Caki2 (cell line): Measurements from ENCODE around the gene CYP46A1. TPM values are rescaled to one million over a fixed set of nuclear protein-coding genes. Genes with fewer than 3 reads are reported as not detected.

Experiments used
- DNase-seq: peaks from one replicate; pipeline ENCODE4 v3.0.0-alpha.2; 2015; ENCODE audit warnings: low read depth
- in situ Hi-C: cut with HindIII; loops from 2 replicates; pipeline ENCODE4 v1.10.0; 2016; ENCODE audit warnings: low sequenced_read_pairs, low pct_unique_long_range_greater_than_20kb, mixed read lengths
- total RNA-seq: library from RNA; depleted of rRNA; stranded (reverse); fragments of >200 nt; shearing (Covaris generic); gene quantifications from 2 replicates; pipeline ENCODE4 v1.2.3, GENCODE V29; 2014; ENCODE audit warnings: low replicate concordance

The CYP46A1 gene
- total RNA-seq, 1 experiment from 2014 or later = not detected

GRCh38 chr14:99670361-99671234, 13.5 kb upstream of the CYP46A1 start:
- in situ Hi-C loops = no loop called here
- DNase-seq = no peak

- DNase-seq = no peak
- in situ Hi-C loops = no loop called here
These were observed 12.6 kb upstream of the CYP46A1 start for GRCh38 chr14:99671235-99672224.

- in situ Hi-C loops = no loop called here
- no peak for DNase-seq
These were observed 11.4 kb upstream of the CYP46A1 start for GRCh38 chr14:99672506-99673304.

- no peak for DNase-seq
- in situ Hi-C loops = no loop called here
These were observed 10.6 kb upstream of the CYP46A1 start for GRCh38 chr14:99673305-99674063.

- no peak for DNase-seq
- in situ Hi-C loops = no loop called here
These were observed 9.9 kb upstream of the CYP46A1 start for GRCh38 chr14:99674064-99674650.

- in situ Hi-C loops = no loop called here
- DNase-seq = no peak
These were observed 9.2 kb upstream of the CYP46A1 start for GRCh38 chr14:99674776-99675381.

GRCh38 chr14:99675382-99675835, 8.7 kb upstream of the CYP46A1 start:
- in situ Hi-C loops = no loop called here
- no peak for DNase-seq

- no peak for DNase-seq
- in situ Hi-C loops = no loop called here
These were observed 8.1 kb upstream of the CYP46A1 start for GRCh38 chr14:99675951-99676350.

- no peak for DNase-seq
These were observed 7.4 kb upstream of the CYP46A1 start for GRCh38 chr14:99676657-99677056.

GRCh38 chr14:99677231-99678140, 6.6 kb upstream of the CYP46A1 start:
- no peak for DNase-seq
- in situ Hi-C loops = no loop called here

More at GRCh38 chr14:99676657-99677056, 7.4 kb upstream of the CYP46A1 start:
- in situ Hi-C loops = no loop called here

GRCh38 chr14:99678198-99678597, 5.9 kb upstream of the CYP46A1 start:
- in situ Hi-C loops = no loop called here
- no peak for DNase-seq

- DNase-seq = no peak
- in situ Hi-C loops = no loop called here
These were observed 5.0 kb upstream of the CYP46A1 start for GRCh38 chr14:99679111-99679510.

GRCh38 chr14:99679543-99679942, 4.6 kb upstream of the CYP46A1 start:
- no peak for DNase-seq
- in situ Hi-C loops = no loop called here

- in situ Hi-C loops = no loop called here
- no peak for DNase-seq
These were observed 4.1 kb upstream of the CYP46A1 start for GRCh38 chr14:99679996-99680395.

GRCh38 chr14:99681101-99681831, 2.8 kb upstream of the CYP46A1 start:
- no peak for DNase-seq
- in situ Hi-C loops = no loop called here
